HepG2 (cell line): ENCODE results near the gene KATNA1. TPM values are rescaled to one million over a fixed set of nuclear protein-coding genes. Genes with fewer than 3 reads are reported as not detected.

Experiments
- AKNA ChIP-seq: sonication (generic); formaldehyde crosslinking; IDR thresholded peaks from 2 replicates; pipeline ENCODE4 v1.4.0; 2020; ENCODE audit warnings: missing genetic modification reagents, borderline replicate concordance
- CEBPB ChIP-seq: IDR thresholded peaks from 2 replicates; pipeline ENCODE4 v1.6.1; 2011; ENCODE audit warnings: low read depth, low read length, improper control_type of control experiment, borderline replicate concordance
- CREB1 ChIP-seq, 2 experiments: fragments of 450-650 bp in 1 of 2; IDR thresholded peaks; 2 replicates each; pipeline ENCODE4 v1.6.1; 2016 to 2017; ENCODE audit warnings: control low read depth in 1 of 2, mild to moderate bottlenecking in 1 of 2, missing compliant biosample characterization in 1 of 2, missing genetic modification characterization in 1 of 2
- DNMT3B ChIP-seq: conservative IDR thresholded peaks from 2 replicates; pipeline ENCODE4 v1.6.1; 2016; ENCODE audit warnings: missing biosample characterization, control low read depth
- MTF1 ChIP-seq: sonication (generic); formaldehyde crosslinking; IDR thresholded peaks from 2 replicates; pipeline ENCODE4 v1.5.0; 2020; ENCODE audit warnings: missing genetic modification reagents
- NCOA2 ChIP-seq: sonication (generic); formaldehyde crosslinking; IDR thresholded peaks from 2 replicates; pipeline ENCODE4 v1.8.0; 2022; ENCODE audit warnings: inconsistent platforms
- RELA ChIP-seq: sonication (generic); formaldehyde crosslinking; IDR thresholded peaks from 2 replicates; pipeline ENCODE4 v1.4.0; 2020; ENCODE audit warnings: missing genetic modification reagents
- TAF1 ChIP-seq: sonication (generic); formaldehyde crosslinking; IDR thresholded peaks from 2 replicates; pipeline ENCODE4 v1.4.0; 2020; ENCODE audit warnings: missing genetic modification reagents
- TBX2 ChIP-seq: sonication (generic); formaldehyde crosslinking; IDR thresholded peaks from 2 replicates; pipeline ENCODE4 v1.5.0; 2020; ENCODE audit warnings: missing genetic modification reagents, mild to moderate bottlenecking, borderline replicate concordance
- ZFP36L1 ChIP-seq: sonication (generic); formaldehyde crosslinking; IDR thresholded peaks from 2 replicates; pipeline ENCODE4 v1.8.0; 2022; ENCODE audit warnings: mild to moderate bottlenecking, missing genetic modification reagents, moderate library complexity
- ZNF441 ChIP-seq: sonication (generic); formaldehyde crosslinking; IDR thresholded peaks from 2 replicates; pipeline ENCODE4 v1.7.0; 2021; ENCODE audit warnings: missing genetic modification reagents, borderline replicate concordance
- ZNF572 ChIP-seq: sonication (generic); formaldehyde crosslinking; IDR thresholded peaks from 2 replicates; pipeline ENCODE4 v1.5.1; 2020; ENCODE audit warnings: mild to moderate bottlenecking, missing genetic modification reagents
- ZNF614 ChIP-seq: IDR thresholded peaks from 2 replicates; pipeline ENCODE4 v1.6.1; 2018; ENCODE audit warnings: missing biosample characterization, missing genetic modification reagents, inconsistent platforms, borderline replicate concordance
- ZNF782 ChIP-seq: sonication (generic); formaldehyde crosslinking; IDR thresholded peaks from 2 replicates; pipeline ENCODE4 v1.4.0; 2020; ENCODE audit warnings: missing genetic modification reagents, mild to moderate bottlenecking, borderline replicate concordance
- ZSCAN22 ChIP-seq: sonication (generic); formaldehyde crosslinking; IDR thresholded peaks from 2 replicates; pipeline ENCODE4 v1.4.0; 2020; ENCODE audit warnings: mild to moderate bottlenecking, missing genetic modification reagents
- polyA plus RNA-seq, 8 experiments: library from polyadenylated mRNA; depleted of rRNA in 3 of 8; stranded (reverse) in 7 of 8; unstranded in 1 of 8; fragments of >200 nt; fragmentation: Illumina TruSeq in 4 of 8; extraction: Trizol in 4 of 8; gene quantifications; 2 replicates each; pipeline versions ENCODE4 v1.2.1 to v1.2.3, GENCODE V29; 2011 to 2016; ENCODE audit warnings: low read depth in 4 of 8, missing spikeins in 1 of 8, mixed read lengths in 1 of 8; ENCODE audit not compliant: insufficient read depth in 1 of 8
- total RNA-seq, 5 experiments: library from RNA; depleted of rRNA; stranded (reverse); fragments of >200 nt; fragmentation: Illumina TruSeq; extraction: Trizol; gene quantifications; 2 replicates each; pipeline ENCODE4 v1.2.3, GENCODE V29; 2016; ENCODE audit warnings: low read depth in 1 of 5
- TF ChIP-seq, protein P1 (sequence below): sonication (generic); formaldehyde crosslinking; IDR thresholded peaks from 2 replicates; pipeline ENCODE4 v1.4.0; 2020; ENCODE audit warnings: missing genetic modification reagents, mild to moderate bottlenecking, borderline replicate concordance
- TF ChIP-seq, protein P2 (sequence below): sonication (generic); formaldehyde crosslinking; IDR thresholded peaks from 2 replicates; pipeline ENCODE4 v1.8.1; 2023; ENCODE audit warnings: mild to moderate bottlenecking, missing genetic modification reagents
- TF ChIP-seq, protein P3 (sequence below): sonication (generic); formaldehyde crosslinking; IDR thresholded peaks from 2 replicates; pipeline ENCODE4 v1.8.1; 2023; ENCODE audit warnings: mild to moderate bottlenecking, missing genetic modification reagents, borderline replicate concordance
- TF ChIP-seq, protein P4 (sequence below): sonication (generic); formaldehyde crosslinking; IDR thresholded peaks from 2 replicates; pipeline ENCODE4 v1.5.1; 2020; ENCODE audit warnings: missing genetic modification reagents, mild to moderate bottlenecking, borderline replicate concordance

KATNA1 gene
- total and polyA plus RNA-seq, 2 of the 13 experiments (the other 11 are each of a cell fraction or from before 2014, with no cell fraction given), result 14.8 to 25.3 TPM

DNA sequence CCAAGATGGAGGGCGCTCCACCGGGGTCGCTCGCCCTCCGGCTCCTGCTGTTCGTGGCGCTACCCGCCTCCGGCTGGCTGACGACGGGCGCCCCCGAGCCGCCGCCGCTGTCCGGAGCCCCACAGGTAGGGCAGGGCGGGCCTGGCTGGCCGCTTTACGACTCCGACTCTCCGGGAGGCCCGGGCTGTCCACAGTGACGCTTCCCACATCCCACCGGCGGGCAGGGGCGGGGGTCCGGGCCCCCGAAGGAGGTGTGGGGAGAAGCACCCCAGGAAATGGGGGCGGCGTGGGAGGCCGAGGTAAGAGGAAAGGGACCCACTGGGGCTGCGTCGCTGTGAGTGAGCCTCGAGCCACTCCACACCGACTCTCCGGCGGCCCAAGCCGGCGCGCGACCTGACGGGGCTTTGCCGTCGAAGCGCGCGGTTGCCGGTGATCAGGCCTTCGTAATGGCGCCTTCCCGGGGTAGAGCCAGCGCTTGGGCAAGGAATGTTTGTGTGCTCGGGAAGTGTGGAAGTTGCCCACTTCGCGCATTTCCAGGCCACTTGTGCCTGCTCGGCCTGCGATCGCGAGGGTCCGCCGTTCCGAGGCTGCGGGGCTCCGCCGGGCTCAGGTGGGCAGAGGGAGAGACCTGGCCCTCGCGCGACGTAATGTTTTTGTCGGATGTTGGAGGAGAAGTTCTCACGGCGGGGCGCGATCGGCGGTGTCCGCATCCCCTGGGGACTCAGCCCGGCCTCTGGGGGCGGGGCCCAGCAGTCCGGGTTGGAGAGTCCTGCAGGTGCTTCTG lies 81.9 kb downstream of the KATNA1 start (continued):
- TF ChIP-seq, protein P1, sequence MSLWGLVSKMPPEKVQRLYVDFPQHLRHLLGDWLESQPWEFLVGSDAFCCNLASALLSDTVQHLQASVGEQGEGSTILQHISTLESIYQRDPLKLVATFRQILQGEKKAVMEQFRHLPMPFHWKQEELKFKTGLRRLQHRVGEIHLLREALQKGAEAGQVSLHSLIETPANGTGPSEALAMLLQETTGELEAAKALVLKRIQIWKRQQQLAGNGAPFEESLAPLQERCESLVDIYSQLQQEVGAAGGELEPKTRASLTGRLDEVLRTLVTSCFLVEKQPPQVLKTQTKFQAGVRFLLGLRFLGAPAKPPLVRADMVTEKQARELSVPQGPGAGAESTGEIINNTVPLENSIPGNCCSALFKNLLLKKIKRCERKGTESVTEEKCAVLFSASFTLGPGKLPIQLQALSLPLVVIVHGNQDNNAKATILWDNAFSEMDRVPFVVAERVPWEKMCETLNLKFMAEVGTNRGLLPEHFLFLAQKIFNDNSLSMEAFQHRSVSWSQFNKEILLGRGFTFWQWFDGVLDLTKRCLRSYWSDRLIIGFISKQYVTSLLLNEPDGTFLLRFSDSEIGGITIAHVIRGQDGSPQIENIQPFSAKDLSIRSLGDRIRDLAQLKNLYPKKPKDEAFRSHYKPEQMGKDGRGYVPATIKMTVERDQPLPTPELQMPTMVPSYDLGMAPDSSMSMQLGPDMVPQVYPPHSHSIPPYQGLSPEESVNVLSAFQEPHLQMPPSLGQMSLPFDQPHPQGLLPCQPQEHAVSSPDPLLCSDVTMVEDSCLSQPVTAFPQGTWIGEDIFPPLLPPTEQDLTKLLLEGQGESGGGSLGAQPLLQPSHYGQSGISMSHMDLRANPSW (CRISPR knock-in tag), result no peak
- peak; percentile 80 for TF ChIP-seq ZNF441
- peak; percentile 75; the same call in 1 of the 2 replicates for TF ChIP-seq ZNF572
- TF ChIP-seq CEBPB, result no peak
- peak; percentile 27; the same call in 1 of the 2 replicates for TF ChIP-seq ZNF614 (CRISPR knock-in tag)
- peak; percentile 35; the same call in 1 of the 2 replicates for TF ChIP-seq RELA (CRISPR knock-in tag)
- peak; percentile 75 for TF ChIP-seq TBX2 (CRISPR knock-in tag)
- no peak for TF ChIP-seq DNMT3B (CRISPR knock-in tag)
- no peak for TF ChIP-seq MTF1 (CRISPR knock-in tag)
- TF ChIP-seq NCOA2, result no peak; the same call in 1 of the 2 replicates
- peak; percentile 82 for TF ChIP-seq ZNF782
- TF ChIP-seq CREB1 (IDR thresholded peaks at IDR 0.05), result no peak
- TF ChIP-seq CREB1 (CRISPR knock-in tag; IDR thresholded peaks at IDR 0.05), result no peak
- 0 out of 2 replicates have a peak, but pooled peaks have one; percentile 44 for TF ChIP-seq ZFP36L1 (CRISPR knock-in tag)
- no peak for TF ChIP-seq AKNA
- TF ChIP-seq ZSCAN22 (CRISPR knock-in tag), result no peak
- peak; percentile 70 for TF ChIP-seq TAF1 (CRISPR knock-in tag)
- TF ChIP-seq, protein P2, sequence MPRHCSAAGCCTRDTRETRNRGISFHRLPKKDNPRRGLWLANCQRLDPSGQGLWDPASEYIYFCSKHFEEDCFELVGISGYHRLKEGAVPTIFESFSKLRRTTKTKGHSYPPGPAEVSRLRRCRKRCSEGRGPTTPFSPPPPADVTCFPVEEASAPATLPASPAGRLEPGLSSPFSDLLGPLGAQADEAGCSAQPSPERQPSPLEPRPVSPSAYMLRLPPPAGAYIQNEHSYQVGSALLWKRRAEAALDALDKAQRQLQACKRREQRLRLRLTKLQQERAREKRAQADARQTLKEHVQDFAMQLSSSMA (CRISPR knock-in tag), result peak; percentile 87; the same call in 1 of the 2 replicates
- TF ChIP-seq, protein P3, sequence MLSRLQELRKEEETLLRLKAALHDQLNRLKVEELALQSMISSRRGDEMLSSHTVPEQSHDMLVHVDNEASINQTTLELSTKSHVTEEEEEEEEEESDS (CRISPR knock-in tag), result 0 out of 2 replicates have a peak, but pooled peaks have one; percentile 25
- TF ChIP-seq, protein P4, sequence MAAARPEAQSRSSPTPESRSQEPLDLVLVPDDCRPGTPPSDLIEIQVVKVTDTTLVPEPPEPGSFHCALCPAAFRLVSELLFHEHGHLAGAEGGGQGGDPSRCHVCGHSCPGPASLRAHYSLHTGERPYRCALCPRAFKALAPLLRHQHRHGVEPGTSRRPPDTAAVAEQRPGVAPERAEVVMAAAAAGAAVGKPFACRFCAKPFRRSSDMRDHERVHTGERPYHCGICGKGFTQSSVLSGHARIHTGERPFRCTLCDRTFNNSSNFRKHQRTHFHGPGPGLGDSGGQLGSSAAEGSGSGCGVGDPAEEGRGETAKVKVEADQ (CRISPR knock-in tag), result peak; percentile 94; the same call in 1 of the 2 replicates
